ENCODE data around the gene TBC1D10A. TPM values are rescaled to one million over a fixed set of nuclear protein-coding genes. Genes with fewer than 3 reads are reported as not detected.

Gene TBC1D10A
- polyA plus RNA-seq, 1 of the 3 experiments (the other 2 are of a cell fraction) = 15.3 TPM

- WGBS (ENCODE audit: low lambda C conversion rate) = 87% methylated on average over 5 of the region's 5 CpGs
- Histone ChIP-seq H3K27ac (ENCODE audit: low read depth in 2 of 2, low read length in 1 of 2) (no peak overlapping the region), H3K4me1 (ENCODE audit: control insufficient read depth in 1 of 2, insufficient read depth in 2 of 2, low read depth in 1 of 2, low read length in 1 of 2) (peaks cover 16 to 28% of the 10 kb centered on the region in 2 experiments; a peak in 2 of 4 replicates), H3K9me3 (no peaks in the 10 kb centered on the region), H3K4me2 (no peak overlapping the region), H3K9me2 (no peaks in the 10 kb centered on the region), H3F3A (replicated peaks; ENCODE audit: insufficient read depth) (peaks cover 17% of the 10 kb centered on the region), H3K36me3 (replicated peaks in 1 of 2; ENCODE audit: control insufficient read depth in 1 of 2, insufficient read depth in 2 of 2, low read length in 1 of 2) (peaks cover 0 to 2% of the 10 kb centered on the region in 2 experiments), H3K9ac (no peak overlapping the region), H2AFZ (ENCODE audit: low read depth) (no peak overlapping the region), H3K4me3 (ENCODE audit: low read depth in 2 of 2, low read length in 1 of 2) (no peak overlapping the region; a peak in 1 of 4 replicates), H3K79me2 (ENCODE audit: insufficient read depth) (no peaks in the 10 kb centered on the region), H4K20me1 (ENCODE audit: insufficient read depth) (peaks cover 4% of the 10 kb centered on the region; the same call in 1 of the 2 replicates), H3K27me3 (ENCODE audit: insufficient read depth) (no peaks in the 10 kb centered on the region)
- TF ChIP-seq RFX5 (IDR thresholded peaks at IDR 0.05; ENCODE audit: low read length) (no peak), FOXJ3 (CRISPR knock-in tag; IDR thresholded peaks at IDR 0.05) (no peak), MAX (IDR thresholded peaks at IDR 0.05; ENCODE audit: low read depth) (no peak), POLR2AphosphoS5 (IDR thresholded peaks at IDR 0.05; ENCODE audit: low read depth, low read length) (no peak), TAF1 (IDR thresholded peaks at IDR 0.05; ENCODE audit: borderline replicate concordance, low read depth, low read length) (no peak), NRF1 (IDR thresholded peaks at IDR 0.05; ENCODE audit: low read depth, low read length) (no peak), USF1 (IDR thresholded peaks at IDR 0.05; ENCODE audit: borderline replicate concordance, low read depth) (no peak), SMC3 (IDR thresholded peaks at IDR 0.05; ENCODE audit: low read depth, low read length) (no peak), IRF3 (IDR thresholded peaks at IDR 0.05; ENCODE audit: low read depth, low read length) (no peak), FOSL2 (IDR thresholded peaks at IDR 0.05; ENCODE audit: borderline replicate concordance, low read depth) (no peak), TEAD4 (IDR thresholded peaks at IDR 0.05; ENCODE audit: borderline replicate concordance, insufficient read depth) (no peak), MXI1 (IDR thresholded peaks at IDR 0.05; ENCODE audit: low read depth, low read length) (no peak), RXRA (IDR thresholded peaks at IDR 0.05; ENCODE audit: borderline replicate concordance, low read depth) (no peak)
- DNase-seq = no peak
- CTCF ChIA-PET = interaction anchor here (0.6 to 12.9 kb wide), 23 partner anchors 9 to 682 kb away, joined by 3 to 228 read pairs (median 4); partner anchors contain the start of genes MTFP1, NF2, RNF215 and SEC14L2
- POLR2A ChIA-PET = no interaction called here
Observed at GRCh38 chr22:30286331-30286730, 40.4 kb downstream of the TBC1D10A start.

GRCh38 chr22:30285846-30286200, 40.9 kb downstream of the TBC1D10A start:
- no peak overlapping the region for H3K27ac ChIP-seq (ENCODE audit: low read depth in 2 of 2, low read length in 1 of 2)
- CTCF ChIA-PET = interaction anchor here (0.6 to 12.9 kb wide), 23 partner anchors 8 to 682 kb away, joined by 3 to 228 read pairs (median 4); partner anchors contain the start of genes MTFP1, NF2, RNF215 and SEC14L2
- H3K27me3 ChIP-seq (ENCODE audit: insufficient read depth) = no peaks in the 10 kb centered on the region
- no peak for DNase-seq
- no peaks in the 10 kb centered on the region for H3K9me2 ChIP-seq
- no peaks in the 10 kb centered on the region for H3K9me3 ChIP-seq
- H3F3A ChIP-seq (replicated peaks; ENCODE audit: insufficient read depth) = peaks cover 18% of the 10 kb centered on the region
- no peak overlapping the region for H3K9ac ChIP-seq
- H2AFZ ChIP-seq (ENCODE audit: low read depth) = no peak overlapping the region
- POLR2A ChIA-PET = no interaction called here
- H3K4me1 ChIP-seq (ENCODE audit: control insufficient read depth in 1 of 2, insufficient read depth in 2 of 2, low read depth in 1 of 2, low read length in 1 of 2) = peaks cover 11 to 22% of the 10 kb centered on the region in 2 experiments; a peak in 2 of 4 replicates
- H3K4me2 ChIP-seq = no peak overlapping the region
- no peak overlapping the region for H3K4me3 ChIP-seq (ENCODE audit: low read depth in 2 of 2, low read length in 1 of 2)
- TF ChIP-seq TAF1 (IDR thresholded peaks at IDR 0.05; ENCODE audit: borderline replicate concordance, low read depth, low read length) (no peak), PBX3 (IDR thresholded peaks at IDR 0.05) (no peak), ZBTB33 (IDR thresholded peaks at IDR 0.05; ENCODE audit: borderline replicate concordance, low read depth) (no peak), GABPA (IDR thresholded peaks at IDR 0.05; ENCODE audit: low read depth) (no peak), MAX (IDR thresholded peaks at IDR 0.05; ENCODE audit: low read depth) (no peak), EP300 (IDR thresholded peaks at IDR 0.05; ENCODE audit: borderline replicate concordance in 1 of 2, low read depth in 1 of 2, low read length in 1 of 2) (no peak), TCF12 (IDR thresholded peaks at IDR 0.05) (no peak), RAD21 (IDR thresholded peaks at IDR 0.05; ENCODE audit: low read length) (no peak), YY1 (IDR thresholded peaks at IDR 0.05; ENCODE audit: low read depth) (no peak), FOXM1 (IDR thresholded peaks at IDR 0.05; ENCODE audit: low read depth) (no peak), NFIC (IDR thresholded peaks at IDR 0.05; ENCODE audit: borderline replicate concordance) (no peak), MEF2A (IDR thresholded peaks at IDR 0.05; ENCODE audit: borderline replicate concordance, low read depth) (no peak), USF1 (IDR thresholded peaks at IDR 0.05; ENCODE audit: borderline replicate concordance, low read depth) (no peak)
- H4K20me1 ChIP-seq (ENCODE audit: insufficient read depth) = peaks cover 4% of the 10 kb centered on the region; the same call in 1 of the 2 replicates
- H3K79me2 ChIP-seq (ENCODE audit: insufficient read depth) = no peaks in the 10 kb centered on the region
- 95% methylated on average over 4 of the region's 8 CpGs for WGBS (ENCODE audit: low lambda C conversion rate)
- peaks cover 0 to 2% of the 10 kb centered on the region in 2 experiments for H3K36me3 ChIP-seq (replicated peaks in 1 of 2; ENCODE audit: control insufficient read depth in 1 of 2, insufficient read depth in 2 of 2, low read length in 1 of 2)
